ACHN (cell line): ENCODE data around the gene TOM1L2.
"Not testable (repeated sequence)": the region's sequence is repeated elsewhere in the genome, so short reads cannot be mapped to it uniquely, and the experiment has no call there.

Experiments
- DNase-seq: peaks from one replicate; pipeline ENCODE4 v3.0.0-alpha.2; 2015
- in situ Hi-C: cut with HindIII; loops from 2 replicates; pipeline ENCODE4 v1.10.0; 2017; ENCODE audit warnings: low sequenced_read_pairs, low pct_ligation_motif_present, low pct_unique_long_range_greater_than_20kb

TOM1L2 gene

GRCh38 chr17:17952691-17953090 is 19.5 kb downstream of the TOM1L2 start:
- no peak for DNase-seq
- in situ Hi-C loops = no loop called here

- DNase-seq = no peak
- in situ Hi-C loops = no loop called here
These were observed 20.7 kb downstream of the TOM1L2 start for GRCh38 chr17:17951524-17951923.

DNA sequence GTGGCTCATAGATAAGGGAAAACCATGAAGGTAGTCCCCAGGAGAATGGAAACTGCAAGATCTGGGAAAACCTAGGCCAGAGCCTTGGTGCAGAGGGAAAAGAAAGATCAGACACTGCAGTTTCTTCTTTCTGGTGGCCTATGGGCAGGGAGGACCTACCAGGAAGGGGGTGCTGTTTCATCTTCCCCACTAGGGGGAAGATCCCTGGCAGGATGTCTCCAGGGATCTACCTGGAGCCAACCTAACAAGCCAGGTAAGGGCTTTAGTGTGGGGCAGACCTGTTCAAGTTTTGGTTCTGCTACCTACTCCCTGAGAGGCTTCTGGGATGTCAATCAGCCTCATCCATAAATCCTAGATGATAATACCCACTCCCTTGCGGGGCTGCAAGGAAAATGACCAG is 21.4 kb downstream of the TOM1L2 start:
- in situ Hi-C loops = no loop called here
- no peak for DNase-seq

- no peak for DNase-seq
- in situ Hi-C loops = no loop called here
These were observed 21.9 kb downstream of the TOM1L2 start for GRCh38 chr17:17950347-17950746.

DNA sequence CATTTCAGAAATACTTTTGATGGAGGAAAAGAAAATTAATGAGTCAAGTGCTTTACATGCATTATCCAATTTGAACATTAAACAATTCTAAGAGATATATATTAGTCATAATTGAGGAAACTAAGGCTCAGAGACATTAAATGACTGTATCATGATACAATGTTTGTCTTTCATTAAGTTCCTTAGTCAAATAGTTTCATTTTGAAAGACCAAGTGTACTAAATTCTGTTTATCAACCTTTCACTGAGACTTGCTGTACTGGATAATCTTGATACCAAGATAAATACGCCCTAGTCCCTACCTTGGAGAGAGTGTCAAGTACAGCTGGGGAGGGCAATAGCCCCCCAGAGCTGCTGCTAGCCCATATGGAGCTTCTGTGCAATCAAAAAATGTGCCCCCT is 24.2 kb downstream of the TOM1L2 start:
- in situ Hi-C loops = no loop called here
- no peak for DNase-seq

DNA sequence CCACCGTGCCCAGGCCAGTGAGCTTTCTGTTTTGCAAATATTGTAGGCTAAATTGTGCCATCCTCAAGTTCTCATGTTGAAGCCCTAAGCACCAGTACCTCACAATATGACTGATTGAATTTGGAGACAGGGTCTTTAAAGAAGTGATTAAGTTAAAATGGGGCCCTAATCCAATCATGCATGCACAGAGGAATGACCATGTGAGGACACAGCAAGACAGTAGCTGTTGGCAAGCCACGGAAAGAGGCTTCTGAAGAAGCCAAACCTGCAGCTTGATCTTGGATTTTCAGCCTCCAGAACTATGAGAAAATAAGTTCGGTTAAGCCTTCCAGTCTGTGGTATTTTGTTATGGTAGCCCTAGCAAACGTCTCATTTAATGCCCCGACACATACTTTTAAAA is 24.9 kb downstream of the TOM1L2 start:
- DNase-seq = no peak
- in situ Hi-C loops = no loop called here

DNA sequence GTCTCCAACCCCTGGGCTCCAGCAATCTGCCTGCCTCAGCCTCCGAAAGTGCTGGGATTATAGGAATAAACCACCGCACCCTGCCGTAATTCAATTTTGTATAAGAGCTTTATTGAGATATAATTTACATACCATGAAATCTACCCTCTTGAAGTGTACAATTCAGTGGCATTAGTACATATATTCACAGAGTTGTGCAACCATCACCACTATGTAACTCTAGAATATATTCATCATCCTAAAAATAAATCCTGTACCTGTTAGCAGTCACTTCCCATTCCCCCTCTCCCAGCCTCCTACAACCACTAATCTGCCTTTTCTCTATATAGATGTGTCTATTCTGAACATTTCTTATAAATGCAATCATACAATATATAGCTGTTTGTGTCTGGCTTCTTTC is 26.1 kb downstream of the TOM1L2 start:
- DNase-seq = no peak
- in situ Hi-C loops = no loop called here

DNA sequence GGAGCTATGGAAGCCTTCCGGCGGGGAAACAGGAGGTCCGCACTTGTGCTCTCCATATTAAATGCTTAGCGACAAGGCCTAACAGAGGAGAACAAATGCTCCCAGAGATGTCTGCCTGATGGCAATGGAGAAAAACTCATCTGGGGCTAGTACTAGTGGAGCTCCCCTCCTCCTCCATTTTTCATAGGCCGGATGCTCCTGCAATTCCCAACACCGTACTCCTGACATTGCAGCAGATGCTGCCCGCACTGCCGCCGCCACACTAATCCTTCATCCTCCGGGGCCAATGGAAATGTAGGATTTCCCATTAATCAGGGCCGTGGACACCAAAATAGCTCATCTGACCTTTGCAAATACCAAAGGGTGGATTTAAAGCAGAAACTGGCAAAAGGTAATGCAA is 27.5 kb downstream of the TOM1L2 start:
- in situ Hi-C loops = no loop called here
- no peak for DNase-seq

DNA sequence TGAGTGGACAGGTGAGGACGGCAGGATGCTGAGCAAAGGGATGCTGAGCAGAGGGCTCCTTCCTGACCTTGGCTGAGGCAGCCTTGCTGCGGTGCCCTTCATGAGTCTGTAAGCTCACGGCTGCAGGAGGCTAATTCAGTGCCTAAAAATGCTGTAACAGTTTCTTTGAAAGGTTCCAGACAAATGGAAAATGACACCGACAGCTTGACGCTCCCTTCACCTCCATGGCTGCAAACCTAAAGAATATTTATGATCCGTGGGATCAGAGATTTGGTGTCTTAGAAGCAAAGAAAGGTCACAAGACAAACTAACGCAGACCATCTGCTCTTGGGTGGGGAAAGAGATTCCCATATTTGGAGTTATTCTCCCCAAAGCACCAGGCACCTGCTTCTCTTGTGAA is 28.0 kb downstream of the TOM1L2 start:
- no peak for DNase-seq
- in situ Hi-C loops = no loop called here

DNA sequence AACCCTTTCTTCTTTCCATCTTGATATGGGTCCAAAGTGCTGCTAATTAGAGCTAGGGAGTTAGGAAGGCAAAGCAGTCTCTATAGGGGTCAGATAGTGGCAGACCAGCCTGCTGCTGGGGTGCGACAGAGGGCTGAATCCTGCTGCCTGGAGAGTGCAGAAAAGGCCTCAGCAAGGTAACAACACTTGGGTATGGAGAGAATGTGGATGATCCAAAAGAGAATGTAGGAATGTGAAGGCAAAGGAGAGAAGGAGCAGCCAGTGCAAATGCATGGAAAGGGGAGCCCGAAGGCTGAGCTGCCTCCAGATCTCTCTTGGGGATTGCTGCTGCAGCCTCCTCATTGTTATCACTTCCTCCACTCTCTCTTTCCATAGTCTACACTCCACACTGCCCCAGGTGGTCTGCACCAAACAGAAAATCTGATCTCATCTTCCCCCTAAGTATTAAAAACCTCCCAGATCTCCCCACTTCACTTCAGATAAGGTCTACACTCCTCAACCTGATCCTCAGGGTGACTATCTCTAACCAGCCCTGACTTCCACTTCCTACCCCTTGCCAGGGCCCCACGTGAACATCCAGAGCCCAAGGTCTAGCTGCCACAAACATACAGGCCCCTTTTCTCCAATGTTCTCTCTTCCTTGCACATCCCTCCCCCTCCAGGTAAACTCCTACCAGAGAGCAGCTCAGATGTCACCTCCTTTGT is 28.8 kb downstream of the TOM1L2 start:
- DNase-seq = no peak
- in situ Hi-C loops = no loop called here

DNA sequence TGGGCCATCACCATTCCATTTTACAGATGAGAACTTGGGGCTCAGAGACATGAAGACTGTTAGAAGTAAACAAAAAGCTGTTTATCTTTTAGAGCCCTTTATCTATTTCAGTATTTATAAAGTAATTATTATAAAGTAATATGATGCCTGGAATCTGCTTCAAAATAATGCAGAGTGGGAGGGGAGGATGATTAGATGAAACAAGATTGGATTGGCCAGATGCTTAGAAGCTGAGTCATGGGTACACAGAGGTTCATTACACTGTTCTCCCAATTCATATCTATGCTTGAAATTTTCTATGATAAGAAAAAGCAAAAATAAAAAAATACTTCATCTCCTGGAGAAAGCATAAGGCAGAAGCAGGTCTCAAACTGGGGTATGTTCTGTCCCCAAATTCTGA is 29.4 kb downstream of the TOM1L2 start:
- in situ Hi-C loops = no loop called here
- no peak for DNase-seq

DNA sequence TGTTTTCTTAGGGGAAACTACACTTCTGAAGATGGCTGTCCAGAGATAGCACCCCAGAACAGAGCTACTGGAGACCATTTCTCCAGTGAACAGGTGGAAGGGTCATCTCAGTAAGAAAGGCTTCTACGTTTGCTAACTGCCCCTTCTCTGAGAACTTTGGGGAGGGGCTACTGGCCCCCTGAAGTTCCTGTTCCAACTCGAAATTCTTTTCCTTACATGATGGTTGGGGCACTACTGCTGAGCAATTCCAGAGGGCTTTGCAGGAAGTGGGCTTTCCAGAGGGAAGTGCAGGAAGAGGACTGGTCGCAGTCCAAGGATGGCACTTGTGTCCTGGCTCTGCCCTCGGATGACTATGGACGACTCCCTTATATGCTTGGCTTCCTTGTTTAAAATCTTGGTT is 31.2 kb downstream of the TOM1L2 start:
- in situ Hi-C loops = no loop called here
- DNase-seq = no peak

DNA sequence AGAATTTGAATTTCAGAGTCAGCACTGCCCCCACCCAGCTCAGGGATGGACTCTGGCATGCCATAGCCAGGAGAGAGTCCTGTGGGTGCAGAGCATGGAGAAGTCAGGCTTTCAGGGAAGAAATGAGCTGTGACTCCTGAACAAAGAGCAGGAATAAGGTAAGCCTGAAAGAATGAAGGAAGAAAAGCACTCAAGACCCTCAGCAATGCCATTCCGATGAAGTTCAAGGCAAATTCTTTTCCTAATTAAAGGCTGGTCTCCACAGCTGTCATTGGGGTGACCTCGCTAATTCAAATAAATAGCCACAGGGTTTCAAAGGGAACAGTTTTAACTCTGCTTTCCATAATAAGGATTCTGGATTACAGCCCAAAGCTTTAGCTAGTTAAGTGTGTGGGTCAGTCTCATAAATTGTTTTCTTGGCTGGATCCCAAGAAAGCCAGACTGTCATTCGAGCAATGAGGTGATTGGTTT is 31.7 kb downstream of the TOM1L2 start:
- in situ Hi-C loops = no loop called here
- no peak for DNase-seq

GRCh38 chr17:17939941-17940340 is 32.3 kb downstream of the TOM1L2 start:
- in situ Hi-C loops, DNase-seq: not testable (repeated sequence)

GRCh38 chr17:17938388-17939107 is 33.7 kb downstream of the TOM1L2 start:
- in situ Hi-C loops = no loop called here
- no peak for DNase-seq

DNA sequence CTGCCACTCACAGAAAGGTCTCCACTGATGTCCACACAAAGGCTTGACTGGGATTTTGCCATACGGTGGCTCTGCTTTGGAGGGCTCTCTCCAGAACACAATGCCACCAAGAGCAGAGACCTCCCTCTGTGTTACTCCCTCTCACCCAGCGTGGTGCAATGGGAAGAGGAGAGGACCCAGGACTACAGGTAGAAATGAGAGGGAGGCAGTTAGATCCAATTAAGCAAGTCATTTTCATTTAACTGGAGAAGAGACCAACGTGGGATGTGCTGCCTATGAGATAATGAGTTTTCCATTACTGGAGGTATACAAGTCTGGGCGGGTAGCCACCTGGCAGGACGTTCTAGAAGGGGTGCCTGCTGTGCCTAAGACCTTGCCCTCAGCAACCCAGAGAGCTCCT is 34.2 kb downstream of the TOM1L2 start:
- in situ Hi-C loops = no loop called here
- no peak for DNase-seq

- DNase-seq = no peak
- in situ Hi-C loops = no loop called here
These were observed 34.9 kb downstream of the TOM1L2 start for GRCh38 chr17:17937201-17937853.

GRCh38 chr17:17935321-17936271 is 36.6 kb downstream of the TOM1L2 start:
- in situ Hi-C loops = no loop called here
- peak; percentile 36 for DNase-seq

DNA sequence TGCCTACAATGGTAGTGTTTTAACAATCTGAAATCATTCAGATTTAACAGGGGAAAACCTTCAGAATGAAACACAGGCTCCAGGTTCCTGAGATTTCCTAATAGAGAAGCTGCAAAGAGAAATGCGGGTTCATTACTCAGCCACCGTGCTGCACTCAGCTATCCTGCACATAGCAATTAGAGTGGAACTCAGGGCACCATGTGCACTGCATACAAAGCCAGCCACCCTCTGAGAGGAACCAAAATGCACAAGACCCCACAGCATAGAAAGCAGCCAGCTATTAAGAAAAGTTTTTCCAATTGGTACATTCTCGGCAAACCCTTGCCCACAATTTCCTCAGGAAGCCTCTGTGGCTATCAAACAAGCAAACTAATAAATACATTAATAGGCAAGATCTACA is 37.4 kb downstream of the TOM1L2 start:
- in situ Hi-C loops = no loop called here

More for the DNA sequence above, 37.4 kb downstream of the TOM1L2 start:
- no peak for DNase-seq
